Measurements from ENCODE around the gene KEAP1. TPM values are rescaled to one million over a fixed set of nuclear protein-coding genes. Genes with fewer than 3 reads are reported as not detected.

KEAP1 gene
- total RNA-seq (ENCODE audit: low replicate concordance), result 71.8 and 163 TPM in 2 replicates

DNA sequence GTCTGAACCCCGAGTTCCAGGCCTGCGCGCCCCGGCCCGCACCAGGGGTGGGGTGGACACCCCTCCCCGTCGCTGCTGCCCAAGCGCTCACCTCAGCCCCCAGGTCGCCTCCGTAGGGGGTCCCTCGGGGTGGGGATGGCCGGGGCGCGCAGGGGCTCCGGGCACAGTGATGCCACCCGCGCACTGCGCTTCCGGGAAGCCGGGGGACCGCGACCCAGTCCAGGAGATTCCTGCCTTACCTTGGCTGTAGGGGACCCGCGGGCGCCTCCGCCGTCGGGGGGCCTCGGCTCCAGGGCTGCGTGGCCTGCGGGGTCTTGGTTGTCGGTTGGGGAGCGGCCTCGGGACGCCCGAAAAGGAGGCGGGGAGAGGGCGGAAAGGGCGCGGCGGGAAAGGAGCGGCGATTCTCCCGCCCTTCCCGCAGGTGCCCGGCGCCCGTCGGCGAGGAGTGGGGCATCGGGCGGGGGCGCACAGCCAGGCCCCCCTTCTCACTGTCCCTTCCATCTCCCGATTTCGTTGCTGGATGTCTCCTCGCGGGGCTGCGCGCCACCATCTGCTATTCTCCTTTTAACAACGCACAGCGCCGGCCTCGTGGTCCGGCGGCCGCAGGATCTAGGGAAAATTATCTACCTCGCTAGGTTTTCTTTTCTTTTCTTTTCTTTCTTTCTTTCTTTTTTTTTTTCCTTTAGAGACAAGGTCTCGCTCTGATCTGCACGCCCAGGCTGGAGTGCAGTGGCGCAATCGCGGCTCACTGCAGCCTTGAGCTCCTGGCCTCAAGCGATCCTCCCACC is at the start of gene KEAP1:
Gene KEAP1, minus strand, starts transcription at position 355 of the 788 bp plus-strand sequence. CDS start 3,323 bp downstream, outside the sequence.

GRCh38 chr19:10543420-10544241 is 40.5 kb upstream of the KEAP1 start, which contains the start of gene ATG4D:
Gene ATG4D (plus strand): TSS chr19:10543904. CDS start chr19:10544091, 187 bp downstream.

DNA sequence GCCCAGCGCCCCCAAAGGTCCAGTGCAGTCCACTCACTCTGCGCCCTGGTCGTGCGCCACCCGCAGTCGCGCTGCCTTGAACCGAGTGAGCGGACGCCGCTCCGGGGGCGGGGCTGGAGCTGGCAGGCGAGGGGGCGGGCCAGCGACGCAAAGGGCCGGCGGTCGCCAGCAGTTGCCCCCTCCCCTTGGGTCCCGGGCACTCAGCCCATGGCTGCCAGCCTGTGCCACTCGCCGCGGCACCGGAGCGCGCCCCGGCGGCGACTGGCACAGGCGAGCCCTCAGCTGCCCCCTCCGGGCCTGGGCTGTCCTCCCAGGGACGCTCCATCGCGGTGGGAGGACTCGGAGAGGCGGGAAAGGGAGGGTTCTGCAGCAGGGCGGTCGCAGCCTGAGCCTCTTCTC is 14.2 kb upstream of the KEAP1 start, which contains the start of gene S1PR5:
Gene S1PR5, minus strand, starts transcription at position 87 of the 399 bp plus-strand sequence. CDS start 2,436 bp downstream, outside the sequence.

Other genes starting within 250 kb of the KEAP1 start
- 7.5 and 20.7 TPM in 2 replicates for gene ICAM1, start 232.2 kb downstream of the KEAP1 start, total RNA-seq (ENCODE audit: low replicate concordance)
- gene ICAM4, start 216.4 kb downstream of the KEAP1 start, total RNA-seq (ENCODE audit: low replicate concordance), result 0.45 and 0.82 TPM in 2 replicates
- 0.94 and 1.7 TPM in 2 replicates for gene ICAM5, start 213.4 kb downstream of the KEAP1 start, total RNA-seq (ENCODE audit: low replicate concordance)
- gene ZGLP1, start 193.5 kb downstream of the KEAP1 start, total RNA-seq (ENCODE audit: low replicate concordance), result 0.23 and 0.30 TPM in 2 replicates
- 7.1 and 21.8 TPM in 2 replicates for gene FDX2, start 187.3 kb downstream of the KEAP1 start, total RNA-seq (ENCODE audit: low replicate concordance)
- 8.2 and 10.9 TPM in 2 replicates for gene RAVER1, start 169.8 kb downstream of the KEAP1 start, total RNA-seq (ENCODE audit: low replicate concordance)
- 15.1 and 21.7 TPM in 2 replicates for gene ICAM3, start 163.7 kb downstream of the KEAP1 start, total RNA-seq (ENCODE audit: low replicate concordance)
- 70.4 and 104 TPM in 2 replicates for gene TYK2, start 122.8 kb downstream of the KEAP1 start, total RNA-seq (ENCODE audit: low replicate concordance)
- 256 and 276 TPM in 2 replicates for gene CDC37, start 99.8 kb downstream of the KEAP1 start, total RNA-seq (ENCODE audit: low replicate concordance)
- 2.5 and 2.9 TPM in 2 replicates for gene PDE4A, start 82.8 kb downstream of the KEAP1 start, total RNA-seq (ENCODE audit: low replicate concordance)
- gene S1PR5, start 14.1 kb upstream of the KEAP1 start, total RNA-seq (ENCODE audit: low replicate concordance), result 0.82 and 2.3 TPM in 2 replicates
- gene ATG4D, start 40.5 kb upstream of the KEAP1 start, total RNA-seq (ENCODE audit: low replicate concordance), result 6.3 and 19.0 TPM in 2 replicates
- gene KRI1, start 62.7 kb upstream of the KEAP1 start, total RNA-seq (ENCODE audit: low replicate concordance), result 8.6 and 13.5 TPM in 2 replicates
- gene CDKN2D, start 65.6 kb upstream of the KEAP1 start, total RNA-seq (ENCODE audit: low replicate concordance), result 7.4 and 9.1 TPM in 2 replicates
- gene AP1M2, start 84.0 kb upstream of the KEAP1 start, total RNA-seq (ENCODE audit: low replicate concordance), result 2.5 TPM in 1 of 2 replicates, not detected in the other
- 17.2 and 37.4 TPM in 2 replicates for gene SLC44A2, start 122.2 kb upstream of the KEAP1 start, total RNA-seq (ENCODE audit: low replicate concordance)
- 44.9 and 93.1 TPM in 2 replicates for gene ILF3, start 151.0 kb upstream of the KEAP1 start, total RNA-seq (ENCODE audit: low replicate concordance)
- 31.3 and 58.2 TPM in 2 replicates for gene QTRT1, start 198.1 kb upstream of the KEAP1 start, total RNA-seq (ENCODE audit: low replicate concordance)
- 82.4 and 88.9 TPM in 2 replicates for gene DNM2, start 214.7 kb upstream of the KEAP1 start, total RNA-seq (ENCODE audit: low replicate concordance)

All from smooth muscle cell of the coronary artery (primary cell).